Right renal cortex interstitium (tissue), 3 donors: ENCODE measurements around the gene PSMB10. TPM values are rescaled to one million over a fixed set of nuclear protein-coding genes. Genes with fewer than 3 reads are reported as not detected.
"Not testable (repeated sequence)": the region's sequence is repeated elsewhere in the genome, so short reads cannot be mapped to it uniquely, and the experiment has no call there.

Experiments
- DNase-seq, 3 donors: peaks; one replicate each; pipeline ENCODE4 v3.0.0-alpha.2; 2013; ENCODE audit warnings: low read depth in 3 of 3, low spot score in 2 of 3
- polyA plus RNA-seq, 3 donors: library from polyadenylated mRNA; unstranded; fragments of 120-200 nt; gene quantifications; one replicate each; pipeline ENCODE4 v1.2.1, GENCODE V29; 2013; ENCODE audit not compliant: insufficient read length in 3 of 3

Gene PSMB10
- polyA plus RNA-seq = 10 to 100 TPM; 20.3 to 21.9 (median 21.8) TPM

DNA sequence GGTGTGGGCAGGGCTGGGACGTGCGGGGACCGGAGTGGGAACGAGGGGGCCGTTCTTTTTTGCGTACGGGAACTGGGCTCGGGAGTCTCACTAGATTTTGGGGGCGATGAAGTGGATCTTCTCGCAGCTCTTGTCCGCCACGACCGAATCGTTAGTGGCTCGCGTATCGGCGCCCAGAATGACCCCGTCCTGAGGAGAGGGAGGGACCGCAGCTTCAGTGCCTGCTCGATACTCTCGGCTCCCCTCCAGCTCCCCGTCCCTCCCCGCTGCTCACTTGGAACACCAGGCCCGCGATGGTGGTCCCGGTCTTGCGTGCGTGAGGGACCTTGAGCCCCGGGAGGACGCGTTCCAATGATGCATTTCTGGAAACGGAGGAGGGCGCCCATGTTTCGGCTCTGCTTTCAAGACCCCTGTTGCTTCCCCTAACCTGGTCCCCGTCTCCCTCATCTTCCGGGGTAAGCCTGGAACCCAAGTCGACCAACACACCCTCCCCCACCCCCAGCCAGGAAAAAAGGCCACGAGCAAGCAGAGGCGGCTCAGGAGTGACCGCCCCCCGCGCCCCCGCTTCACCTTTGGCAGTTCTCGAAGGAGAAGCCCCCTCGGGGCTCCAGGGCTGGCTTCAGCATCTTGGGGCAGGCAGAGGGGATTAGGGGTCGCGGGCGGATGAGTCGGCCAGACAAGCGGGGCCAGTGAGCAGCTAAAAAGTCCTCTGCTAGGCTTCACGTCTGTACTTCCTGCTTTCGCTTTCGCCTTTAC, at the start of gene PSMB10:
Gene PSMB10, minus strand, starts transcription at position 727 of the 756 bp plus-strand sequence. Its CDS starts 101 bp downstream, at position 626.
- peak in 2 of 3 donors; percentile 21 to 38 for DNase-seq

DNA sequence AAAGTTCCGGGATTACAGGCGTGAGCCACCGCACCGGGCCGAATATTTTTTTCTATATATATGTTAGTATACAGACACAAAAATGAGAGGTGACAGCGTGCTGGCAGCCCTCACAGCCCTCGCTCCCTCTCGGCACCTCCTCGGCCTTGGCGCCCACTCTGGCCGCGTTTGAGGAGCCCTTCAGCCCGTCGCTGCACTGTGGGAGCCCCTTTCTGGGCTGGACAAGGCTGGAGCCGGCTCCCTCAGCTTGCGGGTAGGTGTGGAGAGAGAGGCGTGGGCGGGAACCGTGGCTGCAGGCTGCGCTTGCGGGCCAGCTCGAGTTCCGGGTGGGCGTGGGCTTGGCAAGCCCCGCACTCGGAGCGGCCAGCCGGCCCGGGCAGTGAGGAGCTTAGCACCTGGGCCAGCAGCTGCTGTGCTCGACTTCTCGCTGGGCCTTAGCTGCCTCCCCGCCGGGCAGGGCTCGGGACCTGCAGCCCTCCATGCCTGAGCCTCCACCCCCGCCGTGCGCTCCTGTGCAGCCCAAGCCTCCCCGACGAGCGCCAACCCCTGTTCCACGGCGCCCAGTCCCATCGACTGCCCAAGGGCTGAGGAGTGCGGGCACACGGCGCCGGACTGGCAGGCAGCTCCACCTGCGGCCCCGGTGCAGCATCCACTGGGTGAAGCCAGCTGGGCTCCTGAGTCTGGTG, 45.5 kb upstream of the PSMB10 start:
- DNase-seq = no peak

DNA sequence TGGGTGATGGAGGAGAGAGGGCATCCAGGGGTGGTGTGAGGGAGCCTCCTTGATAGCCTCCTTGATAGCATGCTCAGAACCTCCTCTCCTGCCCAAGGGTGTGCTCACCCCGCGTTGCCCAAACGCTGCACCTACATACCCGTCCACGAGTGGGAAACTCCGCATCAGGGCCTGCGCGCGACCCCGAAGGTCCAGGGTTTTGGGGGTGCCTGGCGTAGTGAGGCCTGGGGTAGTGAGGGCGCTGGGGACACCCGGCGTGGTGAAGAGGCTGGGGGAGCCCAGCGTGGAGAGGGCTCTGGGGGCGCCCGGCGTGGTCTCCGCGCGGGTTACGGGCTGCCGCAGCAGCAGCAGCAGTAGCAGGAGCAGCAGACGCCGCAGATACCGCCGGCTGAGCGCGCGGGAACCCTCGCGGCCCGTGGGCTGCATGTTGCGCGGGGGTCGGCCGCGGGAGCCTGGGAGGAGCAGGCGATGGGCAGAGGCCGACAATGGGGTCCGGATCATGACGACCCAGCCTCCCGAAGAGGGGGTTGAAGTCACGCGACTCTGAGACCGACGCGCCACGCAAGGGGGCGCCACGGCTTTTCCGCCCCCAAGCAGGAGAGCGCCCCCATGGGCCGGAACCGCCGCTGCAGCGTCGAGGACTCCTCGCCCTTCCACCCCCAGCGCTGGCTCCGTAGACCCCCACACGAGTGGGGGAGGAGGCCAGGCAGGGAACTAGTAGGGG, 43.5 kb upstream of the PSMB10 start, which contains the start of gene DPEP3:
Gene DPEP3, minus strand, starts transcription at position 545 of the 724 bp plus-strand sequence. Its CDS starts 119 bp downstream, at position 426.
- no peak for DNase-seq

DNA sequence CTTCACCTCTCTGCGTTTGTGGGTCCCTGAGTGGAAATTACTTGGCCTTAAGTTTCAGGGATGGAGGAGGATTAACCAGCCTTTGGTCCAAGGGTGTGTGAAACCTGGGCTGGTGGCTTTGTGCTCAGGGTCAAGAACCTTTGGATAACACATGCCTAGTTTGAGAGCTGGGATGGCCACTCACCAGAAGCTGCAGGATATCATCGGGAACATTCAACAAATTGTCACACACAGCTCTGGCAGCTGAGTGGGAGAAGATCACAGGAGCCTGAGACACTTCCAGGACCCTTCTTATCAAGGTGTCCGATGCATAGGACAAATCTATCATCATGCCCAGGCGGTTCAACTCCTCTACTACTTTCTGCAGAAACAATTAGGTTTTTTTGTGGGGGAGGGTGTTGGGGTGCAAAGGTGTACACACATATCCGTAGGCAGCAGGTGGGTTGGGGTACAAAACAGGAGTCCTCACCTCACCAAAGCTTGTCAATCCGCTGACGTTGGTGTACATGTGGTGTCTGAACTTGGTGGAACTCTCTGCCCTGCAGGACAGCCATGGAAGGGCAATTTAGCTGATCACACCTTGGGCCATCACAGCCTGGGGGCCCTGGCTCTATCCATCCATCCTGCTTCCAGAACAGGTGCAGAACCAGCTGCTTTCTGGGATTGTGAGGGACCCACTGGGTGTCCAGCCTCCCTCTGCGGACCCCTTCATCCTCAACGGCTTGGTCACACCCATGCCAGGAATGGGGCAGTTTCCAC, 41.0 kb upstream of the PSMB10 start:
- no peak for DNase-seq

DNA sequence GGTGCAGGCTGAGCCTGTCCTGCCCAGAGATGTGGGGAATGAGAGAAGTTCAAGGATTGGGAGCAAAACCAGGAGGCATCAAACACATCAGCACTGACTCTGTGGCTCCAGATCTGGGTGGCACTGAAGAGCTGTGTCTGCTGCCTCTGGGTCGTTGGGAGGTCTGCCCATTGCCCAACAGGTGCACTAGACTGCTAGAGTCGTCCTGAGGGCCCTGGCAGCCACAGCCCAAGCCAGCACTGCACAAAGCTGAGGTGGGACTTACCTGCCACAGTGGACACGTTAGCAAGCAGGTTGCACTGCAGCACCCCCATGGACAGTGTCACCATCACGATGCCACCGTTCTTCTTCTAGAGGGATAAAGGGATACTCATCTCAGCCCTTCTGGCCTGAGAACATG, 40.4 kb upstream of the PSMB10 start:
- DNase-seq = no peak

DNA sequence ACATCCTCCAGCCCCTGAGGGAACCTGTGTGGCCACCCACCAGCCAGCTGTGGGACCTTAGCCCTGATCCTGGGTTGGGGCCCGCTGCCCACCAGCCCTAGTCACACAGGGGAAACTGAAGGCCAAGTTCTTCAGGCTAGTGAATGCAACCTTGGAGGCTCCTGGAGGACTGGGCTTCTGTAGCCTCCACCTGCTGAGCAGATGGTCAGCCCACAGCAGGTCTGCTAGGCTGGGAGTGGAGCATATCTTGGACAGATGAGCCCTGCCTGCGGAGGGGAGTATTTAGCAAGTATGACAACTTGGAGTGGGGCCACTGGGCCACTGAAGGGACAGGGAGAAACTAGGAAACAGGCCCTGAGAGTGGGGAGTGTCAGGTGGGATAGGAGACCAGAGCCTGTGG, 39.6 kb upstream of the PSMB10 start:
- no peak for DNase-seq

DNA sequence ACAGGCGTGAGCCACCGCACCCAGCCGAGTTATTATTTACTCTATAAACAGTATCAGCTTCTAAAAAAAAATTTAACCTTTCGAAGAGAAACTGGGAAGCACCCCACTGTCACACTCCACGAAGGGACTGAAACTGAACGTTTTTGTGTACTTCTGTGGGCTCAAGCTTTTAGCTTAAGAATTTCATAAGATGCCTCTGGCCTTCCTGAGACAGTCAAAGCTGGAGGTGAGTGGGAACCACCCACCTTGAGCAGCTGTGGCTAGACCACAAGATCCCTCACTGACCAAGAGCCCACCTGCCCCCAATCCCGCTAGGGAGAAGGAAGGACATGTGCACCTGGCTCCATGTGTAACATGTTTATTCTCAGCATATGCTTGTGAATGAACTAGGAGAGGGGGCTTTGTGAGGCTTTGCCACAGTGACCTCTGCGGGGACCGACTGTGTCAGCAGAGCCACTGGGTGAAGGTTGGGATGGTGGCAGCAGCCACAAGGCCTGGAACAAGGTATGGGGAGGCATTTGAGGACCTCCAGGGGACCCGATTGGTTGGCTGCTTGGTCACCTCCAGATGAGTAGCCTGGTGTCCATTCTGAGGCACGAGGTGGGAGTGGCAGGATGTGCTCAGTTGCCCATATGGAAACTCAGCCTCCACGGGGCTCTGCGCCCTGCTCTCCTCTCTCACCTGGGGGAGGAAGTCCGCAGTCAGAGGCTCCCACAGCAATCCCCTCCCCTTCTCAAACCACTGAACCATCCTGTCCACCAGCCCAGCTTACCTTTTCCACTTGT, 38.9 kb upstream of the PSMB10 start:
- no peak for DNase-seq

DNA sequence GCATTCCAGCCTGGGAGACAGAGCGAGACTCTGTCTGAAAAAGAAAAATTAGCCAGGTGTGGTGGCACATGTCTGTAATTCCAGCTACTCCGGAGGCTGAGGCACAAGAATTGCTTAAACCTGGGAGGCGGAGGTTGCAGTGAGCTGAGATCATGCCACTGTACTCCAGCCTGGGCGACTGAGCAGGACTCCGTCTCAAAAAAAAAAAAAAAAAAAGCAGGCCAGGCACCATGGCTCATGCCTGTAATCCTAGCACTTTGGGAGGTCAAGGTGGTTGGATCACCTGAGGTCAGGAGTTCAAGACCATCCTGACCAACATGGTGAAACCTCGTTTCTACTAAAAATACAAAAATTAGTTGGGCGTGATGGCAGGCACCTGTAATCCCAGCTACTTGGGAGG, 35.6 kb upstream of the PSMB10 start:
- DNase-seq = not testable (repeated sequence)

DNA sequence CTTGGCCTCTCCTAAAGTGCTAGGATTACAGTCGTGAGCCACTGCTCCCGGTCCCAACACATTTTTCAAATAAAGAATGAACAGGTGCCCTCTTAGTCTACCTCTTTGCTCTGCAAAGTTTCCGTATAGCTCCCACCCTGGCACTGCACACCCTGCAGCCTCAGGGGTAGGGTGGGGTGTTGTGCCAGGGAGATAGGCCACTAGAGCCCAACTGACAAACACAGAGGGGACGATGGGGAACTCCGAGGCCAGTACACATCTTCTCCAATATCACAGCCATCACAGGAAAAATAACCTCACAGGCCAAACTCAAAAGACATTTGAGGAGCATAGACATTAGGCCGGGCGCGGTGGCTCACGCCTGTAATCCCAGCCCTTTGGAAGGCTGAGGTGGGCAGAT, 34.5 kb upstream of the PSMB10 start:
- DNase-seq = no peak

DNA sequence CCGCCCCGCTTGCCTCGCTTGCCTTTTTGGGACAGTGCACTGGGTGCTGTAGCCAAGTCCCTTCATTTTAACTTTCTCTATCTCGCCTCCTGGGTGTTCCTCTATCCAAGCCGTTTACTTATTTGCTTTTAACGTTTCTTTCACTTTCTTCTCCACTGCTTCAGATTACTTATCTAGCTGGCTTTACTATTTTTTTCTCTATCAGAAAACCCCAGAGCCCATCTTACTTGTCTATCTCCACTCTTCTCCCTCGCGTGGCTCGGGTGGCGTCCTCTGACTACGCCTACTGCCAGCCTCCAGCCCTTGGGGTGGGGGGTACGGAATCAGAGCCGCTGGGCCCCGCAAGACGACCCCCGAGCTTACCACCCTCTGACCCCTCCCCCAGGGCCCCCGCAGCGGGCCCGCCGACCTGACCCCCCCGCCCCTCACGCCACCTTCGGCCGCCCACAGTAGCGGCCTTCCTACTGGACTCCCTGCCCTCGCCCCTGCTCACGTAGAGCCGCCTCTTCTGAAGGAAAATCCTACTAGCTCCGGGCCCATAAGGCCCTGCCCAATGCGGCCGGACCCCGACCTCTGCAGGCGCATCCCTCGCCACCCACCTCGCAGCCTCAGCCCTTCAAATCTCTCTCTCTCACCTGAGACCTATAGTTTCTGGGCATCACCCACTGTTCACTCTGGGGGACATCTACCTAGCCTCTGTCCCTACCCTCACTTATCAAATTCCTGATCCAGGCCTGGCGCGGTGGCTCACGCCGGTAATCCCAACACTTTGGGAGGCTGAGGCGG, 32.8 kb upstream of the PSMB10 start:
- DNase-seq = no peak

DNA sequence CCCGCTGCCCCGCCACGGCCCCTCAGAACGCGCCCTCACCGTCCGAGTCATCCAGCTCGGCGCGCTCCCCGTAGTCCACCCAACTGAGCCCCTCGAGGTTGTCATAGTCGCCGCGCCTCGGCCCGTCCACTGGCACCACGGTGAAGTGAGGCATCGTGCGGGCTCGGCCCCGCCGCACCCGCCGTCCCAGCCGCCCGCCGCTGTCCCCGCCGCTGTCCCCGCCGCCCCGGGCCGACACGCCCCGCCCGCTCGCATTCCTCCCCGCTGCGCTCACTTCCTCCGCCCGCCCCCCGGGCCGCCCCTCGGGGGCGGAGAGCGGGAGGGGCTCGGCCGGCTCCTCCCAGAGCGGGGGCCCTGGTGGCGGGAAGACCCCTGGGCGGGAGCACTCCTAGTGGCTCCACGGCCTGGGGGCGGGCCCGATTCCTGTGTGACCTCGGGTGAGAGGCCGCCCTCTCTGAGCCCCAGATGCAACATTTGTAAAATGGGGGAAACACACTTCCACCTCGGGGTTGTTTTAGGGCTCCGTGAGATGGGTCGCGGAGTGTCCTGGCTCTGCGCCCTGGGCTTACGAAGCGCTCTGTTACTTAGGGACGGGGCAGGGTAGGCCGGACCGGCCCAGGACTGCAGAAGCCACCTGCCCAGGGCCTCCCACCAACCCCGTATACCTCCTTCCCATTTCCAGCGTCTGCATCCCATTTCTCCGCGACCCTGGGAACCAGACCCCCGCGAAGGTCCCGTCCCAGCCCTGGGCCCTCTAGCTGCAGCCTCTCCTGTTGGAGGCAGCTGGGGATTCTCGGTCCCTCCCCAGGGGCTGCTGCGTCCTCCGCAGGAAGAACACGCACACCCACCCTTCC, 32.0 kb upstream of the PSMB10 start, which contains the start of gene SLC12A4:
Gene SLC12A4, minus strand, starts transcription at position 238 of the 854 bp plus-strand sequence. Its CDS starts 84 bp downstream, at position 154.
- DNase-seq = peak in 2 of 3 donors; percentile 80 to 84

DNA sequence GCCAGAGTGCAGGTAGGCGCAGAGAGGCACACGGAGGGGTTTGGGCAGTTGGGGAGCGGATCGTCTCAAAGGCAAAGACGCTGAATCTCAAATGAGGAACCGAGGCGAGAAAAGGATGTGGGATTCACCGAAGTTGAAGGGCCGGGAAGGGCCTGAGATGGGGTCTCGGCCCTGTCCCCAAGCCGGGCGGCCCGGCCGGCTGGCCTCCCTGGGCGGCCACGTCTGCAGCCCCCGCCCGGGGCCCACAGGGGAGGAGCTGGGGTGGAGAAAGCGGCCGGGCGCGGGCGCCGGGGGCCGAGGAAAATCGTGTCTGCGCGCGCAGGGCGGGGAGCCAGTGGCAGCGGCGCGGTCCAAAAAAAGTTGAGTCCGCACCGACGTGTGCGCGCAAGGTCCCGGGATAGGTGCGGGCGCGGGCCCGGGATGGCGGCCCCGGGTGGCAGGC, 31.3 kb upstream of the PSMB10 start:
- DNase-seq = peak in 2 of 3 donors; percentile 13 to 23

DNA sequence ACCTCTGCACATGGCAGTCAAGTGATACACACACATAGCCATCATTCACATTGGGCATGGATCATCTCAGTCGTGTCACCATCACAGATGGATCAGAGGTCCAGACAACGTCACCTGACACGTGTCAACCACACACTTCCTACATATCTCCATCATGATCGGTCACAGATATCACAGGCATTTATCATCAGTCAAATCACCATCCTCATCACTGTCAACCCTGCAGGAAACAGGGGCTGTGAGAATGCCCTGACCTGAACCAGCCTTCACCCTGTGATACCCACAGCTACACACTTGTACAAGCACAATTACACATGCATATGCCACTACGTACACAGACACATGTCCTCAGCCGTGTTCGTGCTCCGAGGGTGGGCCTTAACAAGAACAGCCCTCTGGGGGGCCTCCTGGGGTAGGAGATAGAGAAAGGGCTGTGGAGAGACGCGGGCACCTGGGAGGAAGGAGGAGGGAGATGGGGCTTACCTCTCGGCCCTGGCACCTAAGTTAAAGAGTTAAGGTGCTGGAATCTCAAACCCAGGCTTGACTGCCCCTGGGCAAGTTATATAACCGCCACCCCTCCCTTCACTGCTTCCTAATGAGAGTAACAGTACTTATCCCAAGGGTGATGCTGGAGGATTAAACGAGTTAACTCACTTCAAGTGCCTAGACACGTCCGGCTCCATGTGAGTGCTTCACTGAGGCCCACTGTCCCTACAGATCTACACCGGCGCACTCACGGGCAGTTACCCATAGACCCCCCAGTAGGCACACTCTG, 30.7 kb upstream of the PSMB10 start:
- peak in 1 of 3 donors; percentile 9 for DNase-seq

DNA sequence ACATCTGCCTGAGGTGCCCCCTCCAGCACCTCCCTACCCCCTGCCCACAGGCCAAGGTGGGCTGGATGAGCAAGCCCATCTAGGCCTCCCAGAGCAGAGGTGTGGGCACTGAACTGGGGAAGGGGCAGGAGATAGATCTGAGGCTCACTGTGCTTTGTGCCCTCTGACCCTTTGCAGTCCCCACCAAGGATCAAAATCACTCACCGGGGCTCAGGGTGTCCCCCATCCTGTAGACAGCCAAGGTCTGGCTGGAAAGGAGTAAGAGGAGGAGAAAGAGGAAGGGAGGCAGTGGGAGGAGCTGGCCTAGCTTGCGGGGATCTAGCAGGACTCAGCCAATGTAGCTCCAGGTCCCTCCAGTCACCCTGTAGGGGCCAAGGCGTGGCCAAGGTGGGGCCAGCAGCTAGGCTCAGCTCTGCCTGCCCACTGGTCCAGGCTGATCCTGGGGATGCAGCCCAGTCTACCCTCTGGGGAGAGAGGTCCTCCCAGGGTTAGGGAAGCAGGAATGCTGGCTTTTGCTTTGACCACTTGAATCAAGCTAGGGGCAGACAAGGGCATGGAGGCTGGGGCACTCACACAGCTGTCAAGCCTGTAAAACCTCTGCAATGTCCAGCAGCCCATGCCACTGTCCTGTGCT, 30.0 kb upstream of the PSMB10 start:
- DNase-seq = no peak

DNA sequence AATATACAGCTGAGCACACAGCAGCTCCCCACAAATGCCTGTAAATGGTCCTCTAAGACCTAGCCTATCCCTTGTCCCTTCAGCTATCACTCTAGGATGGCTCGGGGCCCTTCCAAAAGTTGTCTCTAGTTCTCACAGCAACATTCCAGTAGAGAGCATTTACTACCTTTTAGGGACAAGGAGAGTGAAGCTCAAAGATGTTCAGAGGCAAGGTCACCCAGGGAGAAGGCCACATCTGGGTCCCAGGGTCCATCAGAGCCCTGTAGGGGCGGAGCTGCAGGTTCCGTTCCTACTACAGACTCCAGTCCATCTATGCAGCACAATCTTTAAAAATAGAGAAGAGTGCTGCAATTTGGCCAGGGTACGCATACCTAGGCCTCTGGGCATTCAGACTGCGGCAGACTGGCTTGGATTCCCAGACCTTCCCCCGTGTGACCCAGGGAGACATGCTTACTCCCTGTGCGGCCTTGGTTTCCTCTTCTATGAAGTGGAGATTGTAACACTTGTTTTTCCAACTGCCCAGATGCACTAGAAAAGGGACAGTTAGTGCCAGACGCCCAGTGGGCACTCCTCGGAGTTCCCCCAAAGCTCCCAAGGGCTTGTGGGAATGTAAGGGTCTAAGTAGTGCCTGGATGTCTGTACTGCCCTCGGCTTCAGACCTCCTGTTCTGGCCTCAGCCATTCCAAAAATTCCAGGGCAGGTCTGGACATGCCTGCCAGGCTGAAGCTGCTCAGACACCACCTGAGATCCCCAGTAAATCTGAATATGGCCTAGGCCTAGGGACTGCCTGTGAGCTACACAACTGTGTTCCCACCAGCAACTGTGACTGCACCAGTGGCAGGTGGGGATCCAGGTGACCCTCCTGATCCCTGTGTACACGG, 29.3 kb upstream of the PSMB10 start:
- DNase-seq = no peak
